Upper lobe of right lung (tissue), 1 donor: ENCODE results near the gene CAVIN2. TPM values are rescaled to one million over a fixed set of nuclear protein-coding genes. Genes with fewer than 3 reads are reported as not detected.

Experiments used
- ATAC-seq: fragments of 200-7000 bp; cut with Tn5 transposase; one replicate; pipeline ENCODE4 v1.9.1; 2020; ENCODE audit warnings: mild to moderate bottlenecking, moderate library complexity
- DNase-seq: peaks from one replicate; pipeline ENCODE4 v3.0.0-alpha.2; 2020
- H3K27ac ChIP-seq: fragments of 200-600 bp; one replicate; pipeline ENCODE4 v1.8.0; 2022
- H3K27me3 ChIP-seq: fragments of 200-600 bp; one replicate; pipeline ENCODE4 v1.8.0; 2022; ENCODE audit warnings: mild to moderate bottlenecking
- H3K36me3 ChIP-seq: fragments of 200-600 bp; one replicate; pipeline ENCODE4 v1.8.0; 2022
- H3K4me1 ChIP-seq: fragments of 200-600 bp; one replicate; pipeline ENCODE4 v1.8.0; 2022
- H3K4me3 ChIP-seq: fragments of 200-600 bp; one replicate; pipeline ENCODE4 v1.8.0; 2022; ENCODE audit warnings: mild to moderate bottlenecking
- H3K9me3 ChIP-seq: fragments of 200-600 bp; one replicate; pipeline ENCODE4 v1.8.0; 2022
- intact Hi-C: fragments of 100-400 bp; cut with DNase I; formaldehyde crosslinking; loops from one replicate; pipeline ENCODE4 v1.11.0; 2022
- total RNA-seq: library from RNA; stranded (reverse); fragmentation: NEBNext Ultra II Directional; extraction: Animal tissue kit (Norgen Biotek cat#: 25700); gene quantifications from one replicate; pipeline ENCODE4 v1.2.1, GENCODE V29; 2021
- TF ChIP-seq, protein P1 (sequence below): fragments of 200-600 bp; IDR thresholded peaks from one replicate; pipeline ENCODE4 v1.8.0; 2022; ENCODE audit warnings: antibody characterized with exemption
- donor health status: DM: no; HTN: yes; CAD: no; lungs with severe emphysema.

CAVIN2 gene
- total RNA-seq, 1 donor from 2014 or later = 185 TPM

DNA sequence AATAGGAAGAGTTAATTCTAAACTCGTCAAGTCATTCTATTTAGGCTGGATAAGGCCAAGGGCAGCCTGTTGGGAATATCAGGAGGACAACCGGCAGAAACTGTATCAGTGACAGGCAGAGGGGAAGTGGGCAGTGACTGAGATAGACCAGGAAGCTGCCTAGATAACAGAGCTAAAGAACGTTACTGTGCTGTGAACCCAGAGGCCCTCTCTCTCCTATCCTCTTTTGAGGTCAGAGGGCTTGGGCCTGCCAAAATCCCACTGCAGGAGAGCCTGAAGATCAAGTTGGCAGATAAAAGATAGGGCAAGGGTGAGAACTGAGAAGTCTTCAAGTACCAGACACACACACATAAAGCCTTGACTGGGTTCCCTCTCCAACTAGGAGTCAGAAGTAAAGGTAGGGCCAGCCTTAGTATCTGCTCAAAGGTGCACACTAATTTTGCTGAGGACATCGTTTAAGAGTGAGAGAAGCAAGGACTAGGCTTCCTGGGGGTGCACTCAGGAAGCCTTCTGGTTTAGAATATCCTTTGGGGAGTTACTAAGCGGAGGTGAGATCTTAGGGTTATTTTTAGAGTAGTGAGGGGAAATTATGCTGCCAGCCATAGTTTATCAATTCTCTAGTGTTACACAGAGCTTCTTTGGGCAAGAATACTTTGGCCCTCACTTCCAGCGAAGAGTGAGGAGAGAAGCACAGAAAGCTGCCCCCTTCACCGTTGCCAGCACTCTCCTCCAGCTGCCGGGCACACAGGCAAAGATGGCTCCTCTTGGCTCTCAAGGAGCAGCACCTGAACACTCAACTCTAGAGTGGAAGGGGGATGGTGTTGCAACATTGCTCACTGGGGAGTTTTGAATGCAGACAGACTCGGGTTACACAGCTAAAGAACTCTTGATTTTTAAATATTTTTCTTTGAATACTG is 9.8 kb downstream of the CAVIN2 start:
- no peaks in the 10 kb centered on the region for H3K27me3 ChIP-seq
- peak; percentile 65 for DNase-seq
- no peak overlapping the region for H3K4me3 ChIP-seq
- ATAC-seq = peak; percentile 82
- peak overlapping the region; percentile 43 for H3K27ac ChIP-seq
- peaks cover 28% of the 10 kb centered on the region for H3K4me1 ChIP-seq
- peaks cover 30% of the 10 kb centered on the region for H3K36me3 ChIP-seq
- no peaks in the 10 kb centered on the region for H3K9me3 ChIP-seq
- TF ChIP-seq, protein P1, sequence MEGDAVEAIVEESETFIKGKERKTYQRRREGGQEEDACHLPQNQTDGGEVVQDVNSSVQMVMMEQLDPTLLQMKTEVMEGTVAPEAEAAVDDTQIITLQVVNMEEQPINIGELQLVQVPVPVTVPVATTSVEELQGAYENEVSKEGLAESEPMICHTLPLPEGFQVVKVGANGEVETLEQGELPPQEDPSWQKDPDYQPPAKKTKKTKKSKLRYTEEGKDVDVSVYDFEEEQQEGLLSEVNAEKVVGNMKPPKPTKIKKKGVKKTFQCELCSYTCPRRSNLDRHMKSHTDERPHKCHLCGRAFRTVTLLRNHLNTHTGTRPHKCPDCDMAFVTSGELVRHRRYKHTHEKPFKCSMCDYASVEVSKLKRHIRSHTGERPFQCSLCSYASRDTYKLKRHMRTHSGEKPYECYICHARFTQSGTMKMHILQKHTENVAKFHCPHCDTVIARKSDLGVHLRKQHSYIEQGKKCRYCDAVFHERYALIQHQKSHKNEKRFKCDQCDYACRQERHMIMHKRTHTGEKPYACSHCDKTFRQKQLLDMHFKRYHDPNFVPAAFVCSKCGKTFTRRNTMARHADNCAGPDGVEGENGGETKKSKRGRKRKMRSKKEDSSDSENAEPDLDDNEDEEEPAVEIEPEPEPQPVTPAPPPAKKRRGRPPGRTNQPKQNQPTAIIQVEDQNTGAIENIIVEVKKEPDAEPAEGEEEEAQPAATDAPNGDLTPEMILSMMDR = no peak
- intact Hi-C loops = no loop called here

DNA sequence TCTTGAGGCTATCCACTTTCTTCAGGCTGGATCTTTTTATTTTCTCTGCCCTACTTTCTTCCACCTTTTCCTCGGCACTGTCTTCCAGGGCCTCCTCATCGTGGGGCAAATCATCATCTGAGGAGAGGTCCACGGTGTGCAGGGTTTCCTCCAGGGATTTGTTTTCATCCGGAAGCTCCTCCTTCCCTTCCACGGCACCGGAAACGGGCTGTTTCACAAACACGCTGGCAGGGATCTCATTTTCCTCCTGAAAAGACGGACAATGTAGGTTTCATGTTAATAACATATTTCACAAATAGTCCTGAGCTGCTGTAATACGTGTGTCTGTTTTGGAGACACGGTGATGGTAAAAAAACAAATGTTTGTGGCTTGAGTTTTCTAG is 10.4 kb downstream of the CAVIN2 start:
- ATAC-seq = no peak
- H3K4me3 ChIP-seq = no peak overlapping the region
- no peak for DNase-seq
- H3K9me3 ChIP-seq = no peaks in the 10 kb centered on the region
- H3K36me3 ChIP-seq = peaks cover 24% of the 10 kb centered on the region
- H3K27me3 ChIP-seq = no peaks in the 10 kb centered on the region
- peak overlapping the region; percentile 43 for H3K27ac ChIP-seq
- TF ChIP-seq, protein P1 = no peak
- H3K4me1 ChIP-seq = peaks cover 28% of the 10 kb centered on the region
- intact Hi-C loops = no loop called here

DNA sequence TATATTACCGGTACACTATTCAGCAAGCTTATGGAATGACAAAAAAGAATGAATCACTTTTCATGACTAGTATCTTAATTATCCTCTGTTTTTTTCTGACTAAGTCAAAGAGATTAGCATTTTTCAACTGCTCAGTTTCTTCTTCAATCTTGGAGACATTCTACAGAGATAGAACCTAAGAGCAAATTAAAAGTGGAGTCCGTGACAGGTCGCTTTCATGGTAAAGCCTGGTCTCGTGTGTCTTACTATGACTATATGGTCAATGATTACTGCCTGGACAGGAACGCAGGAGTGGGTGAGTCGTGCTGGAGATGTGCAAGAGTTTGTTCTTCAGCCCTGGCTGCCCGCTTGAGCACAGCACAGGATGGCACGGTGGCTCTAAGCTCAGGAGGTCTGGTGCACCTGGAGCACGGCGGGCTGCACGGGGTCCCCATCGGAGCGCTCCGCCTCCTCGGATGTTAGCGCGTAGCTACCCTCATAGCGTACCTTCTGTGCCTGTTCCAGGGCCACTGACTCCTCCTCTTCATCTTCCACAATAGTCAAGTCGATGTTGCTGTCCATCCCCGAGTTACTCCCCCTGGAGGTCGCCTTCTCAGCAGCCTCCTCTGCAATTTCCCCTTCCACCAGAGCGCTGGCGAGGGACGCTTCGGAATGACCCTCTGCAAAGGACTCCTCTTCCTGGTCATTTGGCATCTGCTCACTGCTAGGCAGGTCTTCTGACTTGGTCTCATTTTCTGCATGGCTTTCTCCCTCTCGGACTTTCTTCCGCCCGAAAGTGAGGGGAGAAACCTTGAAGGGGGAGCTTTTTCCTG is 11.1 kb downstream of the CAVIN2 start:
- ATAC-seq (no peak), DNase-seq (no peak)
- no peak overlapping the region for H3K4me3 ChIP-seq
- H3K27me3 ChIP-seq = no peaks in the 10 kb centered on the region
- H3K4me1 ChIP-seq = peaks cover 28% of the 10 kb centered on the region
- no peaks in the 10 kb centered on the region for H3K9me3 ChIP-seq
- H3K27ac ChIP-seq = no peak overlapping the region
- peaks cover 24% of the 10 kb centered on the region for H3K36me3 ChIP-seq
- TF ChIP-seq, protein P1 = no peak
- intact Hi-C loops = no loop called here

DNA sequence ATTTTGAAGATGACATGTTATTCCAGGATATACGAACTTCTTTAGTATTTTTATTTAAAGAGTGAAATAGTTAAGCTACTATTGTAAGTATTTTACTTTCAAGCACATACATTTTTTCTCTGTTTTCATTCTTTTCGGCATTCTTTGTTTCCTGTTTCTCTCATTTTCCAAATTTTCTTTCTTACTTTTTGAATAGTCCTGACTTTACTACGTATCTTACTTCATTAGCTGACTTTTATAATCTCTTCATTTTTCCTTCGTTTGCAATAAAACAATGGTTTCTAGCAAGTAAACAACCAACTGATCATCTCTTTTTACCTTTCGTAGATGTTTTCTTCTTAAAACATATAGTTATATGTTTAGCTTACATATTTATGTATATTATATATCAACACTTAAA is 11.8 kb downstream of the CAVIN2 start:
- no peak overlapping the region for H3K4me3 ChIP-seq
- H3K27me3 ChIP-seq = no peaks in the 10 kb centered on the region
- ATAC-seq (no peak), DNase-seq (no peak)
- H3K36me3 ChIP-seq = peaks cover 24% of the 10 kb centered on the region
- H3K4me1 ChIP-seq = peaks cover 22% of the 10 kb centered on the region
- no peak overlapping the region for H3K27ac ChIP-seq
- TF ChIP-seq, protein P1 = no peak
- H3K9me3 ChIP-seq = no peaks in the 10 kb centered on the region
- intact Hi-C loops = no loop called here

DNA sequence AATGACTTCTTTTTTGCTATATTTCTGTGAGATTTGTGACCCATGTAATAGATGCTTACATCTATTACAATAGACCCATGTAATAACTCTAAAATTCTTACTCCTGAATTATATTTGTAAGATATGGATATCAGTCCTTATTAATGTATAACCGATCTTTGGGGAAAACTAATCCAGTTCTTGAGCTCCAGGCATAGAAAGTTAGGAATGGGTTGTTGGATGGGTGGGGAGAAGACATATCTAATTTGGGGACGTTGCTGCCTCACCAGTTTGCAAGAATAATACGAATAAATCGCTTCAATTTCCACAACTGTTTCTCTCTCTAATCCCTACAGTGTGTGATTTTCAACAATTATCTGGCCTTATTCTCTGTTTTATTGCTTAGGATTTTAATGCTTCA is 13.5 kb downstream of the CAVIN2 start:
- peaks cover 15% of the 10 kb centered on the region for H3K4me1 ChIP-seq
- peaks cover 24% of the 10 kb centered on the region for H3K36me3 ChIP-seq
- H3K4me3 ChIP-seq = no peak overlapping the region
- no peak for DNase-seq
- ATAC-seq = no peak
- TF ChIP-seq, protein P1 = no peak
- no peaks in the 10 kb centered on the region for H3K27me3 ChIP-seq
- no peak overlapping the region for H3K27ac ChIP-seq
- H3K9me3 ChIP-seq = no peaks in the 10 kb centered on the region
- intact Hi-C loops = no loop called here
